Renal cortical epithelial cell (primary cell): Measurements from ENCODE around the gene TEKT2. TPM values are rescaled to one million over a fixed set of nuclear protein-coding genes. Genes with fewer than 3 reads are reported as not detected.
A peak's percentile ranks its signal among the peaks of the same experiment; 100 is the strongest.

Experiments
- DNase-seq: peaks from one replicate; pipeline ENCODE4 v3.0.0-alpha.2; 2011; ENCODE audit warnings: low read depth
- total RNA-seq: library from RNA; depleted of rRNA; stranded (reverse); fragments of >200 nt; gene quantifications from 2 replicates; pipeline ENCODE4 v1.2.3, GENCODE V29; 2014

TEKT2 gene
- total RNA-seq, 1 donor from 2014 or later = 1.4 TPM

DNA sequence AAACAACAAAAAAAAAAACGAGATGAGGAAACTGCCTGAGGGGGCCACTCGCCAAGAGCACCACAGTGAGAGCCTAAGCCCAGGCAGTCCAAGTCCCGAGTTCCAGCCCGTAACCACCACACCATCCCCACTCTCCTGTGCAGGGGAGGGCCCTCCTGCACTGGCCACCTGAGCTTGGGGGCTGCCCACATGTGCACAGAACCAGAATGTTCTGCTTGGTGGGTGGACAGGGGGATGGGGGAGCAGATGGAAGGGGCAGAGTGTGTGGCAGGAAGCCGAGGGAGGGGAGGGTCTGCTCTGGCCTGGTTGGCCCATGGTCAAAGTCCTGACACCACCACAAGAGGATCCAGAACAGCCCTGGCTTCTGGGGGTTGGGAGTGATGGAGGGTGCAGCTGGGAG lies 22.4 kb downstream of the TEKT2 start:
- no peak for DNase-seq

- DNase-seq = no peak
These were observed 23.5 kb downstream of the TEKT2 start for GRCh38 chr1:36107394-36107793.

- DNase-seq = no peak
These were observed 24.4 kb downstream of the TEKT2 start for GRCh38 chr1:36108314-36108713.

GRCh38 chr1:36109041-36109679 lies 25.3 kb downstream of the TEKT2 start:
- DNase-seq = peak; percentile 67

- DNase-seq = no peak
These were observed 27.3 kb downstream of the TEKT2 start for GRCh38 chr1:36111151-36111550.

- no peak for DNase-seq
These were observed 28.9 kb downstream of the TEKT2 start for GRCh38 chr1:36112823-36113222.

- DNase-seq = no peak
These were observed 30.5 kb downstream of the TEKT2 start for GRCh38 chr1:36114371-36114770.

- DNase-seq = no peak
These were observed 31.3 kb downstream of the TEKT2 start for GRCh38 chr1:36115200-36115669.

- no peak for DNase-seq
These were observed 32.0 kb downstream of the TEKT2 start for GRCh38 chr1:36115931-36116330.

- DNase-seq = no peak
These were observed 33.0 kb downstream of the TEKT2 start for GRCh38 chr1:36116901-36117300.

DNA sequence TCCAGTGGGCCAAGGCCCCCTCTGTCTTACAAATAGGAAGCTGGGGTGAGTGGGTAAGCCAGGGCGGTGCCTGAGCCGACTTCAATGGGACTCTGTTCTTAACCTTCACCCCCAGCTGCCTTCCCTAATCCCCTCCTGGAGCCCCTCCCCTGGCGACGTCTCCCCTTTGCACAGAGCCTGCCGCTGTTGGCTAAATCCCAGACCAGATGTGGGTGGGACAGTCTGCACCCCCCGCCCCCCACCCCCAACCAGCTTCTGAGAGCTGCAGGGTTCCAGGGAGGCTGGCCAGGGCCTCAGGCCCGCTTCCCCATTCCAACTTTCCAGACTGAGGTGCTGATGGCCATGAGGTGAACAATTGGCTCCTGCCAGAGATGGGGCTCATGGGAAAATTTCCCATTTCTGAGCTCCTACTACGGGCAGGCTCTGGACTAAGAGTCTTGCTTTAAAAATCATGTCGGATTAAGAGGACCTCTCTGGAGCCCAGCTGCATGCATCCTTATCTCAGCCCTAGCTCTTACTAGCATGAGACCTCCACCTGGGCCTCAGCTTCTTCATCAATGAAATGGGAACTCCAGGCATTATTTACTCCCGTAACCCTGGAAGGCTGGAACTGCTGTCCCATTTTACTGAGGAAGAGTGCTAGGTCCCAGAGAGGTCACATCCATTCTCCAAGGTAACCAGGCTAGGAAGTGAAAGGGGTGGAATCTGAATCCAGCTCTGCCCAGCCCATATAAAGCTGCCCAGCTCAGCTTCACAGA lies 34.7 kb downstream of the TEKT2 start:
- no peak for DNase-seq

GRCh38 chr1:36119456-36119855 lies 35.6 kb downstream of the TEKT2 start:
- DNase-seq = no peak

GRCh38 chr1:36122062-36123030 lies 38.5 kb downstream of the TEKT2 start:
- DNase-seq = no peak

DNA sequence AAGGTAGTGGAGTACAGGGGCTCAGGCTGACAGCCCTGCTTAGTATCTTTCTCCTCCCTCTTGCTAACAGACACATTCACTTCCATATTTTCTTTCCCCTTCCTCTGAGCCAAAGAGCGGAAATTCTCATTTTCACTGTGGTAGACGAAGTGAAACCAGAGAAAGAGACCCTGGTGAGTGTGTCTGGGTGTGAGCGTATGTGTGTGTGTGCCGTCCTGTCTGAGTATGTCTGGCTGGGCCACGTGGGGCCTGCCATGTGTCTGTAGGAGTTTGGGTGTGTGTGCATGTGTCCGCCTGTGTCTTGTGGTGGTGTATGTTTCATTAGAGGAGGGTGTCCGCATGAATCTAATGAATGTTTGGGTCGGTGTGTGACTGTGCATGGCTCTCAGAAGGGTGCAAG lies 39.5 kb downstream of the TEKT2 start:
- DNase-seq = no peak

GRCh38 chr1:36124404-36125128 lies 40.7 kb downstream of the TEKT2 start:
- no peak for DNase-seq

- DNase-seq = no peak
These were observed 41.5 kb downstream of the TEKT2 start, which contains the start of gene COL8A2 for GRCh38 chr1:36125129-36125991. COL8A2 (minus strand) TSS chr1:36125222; CDS start chr1:36100242, 24,980 bp downstream.

DNA sequence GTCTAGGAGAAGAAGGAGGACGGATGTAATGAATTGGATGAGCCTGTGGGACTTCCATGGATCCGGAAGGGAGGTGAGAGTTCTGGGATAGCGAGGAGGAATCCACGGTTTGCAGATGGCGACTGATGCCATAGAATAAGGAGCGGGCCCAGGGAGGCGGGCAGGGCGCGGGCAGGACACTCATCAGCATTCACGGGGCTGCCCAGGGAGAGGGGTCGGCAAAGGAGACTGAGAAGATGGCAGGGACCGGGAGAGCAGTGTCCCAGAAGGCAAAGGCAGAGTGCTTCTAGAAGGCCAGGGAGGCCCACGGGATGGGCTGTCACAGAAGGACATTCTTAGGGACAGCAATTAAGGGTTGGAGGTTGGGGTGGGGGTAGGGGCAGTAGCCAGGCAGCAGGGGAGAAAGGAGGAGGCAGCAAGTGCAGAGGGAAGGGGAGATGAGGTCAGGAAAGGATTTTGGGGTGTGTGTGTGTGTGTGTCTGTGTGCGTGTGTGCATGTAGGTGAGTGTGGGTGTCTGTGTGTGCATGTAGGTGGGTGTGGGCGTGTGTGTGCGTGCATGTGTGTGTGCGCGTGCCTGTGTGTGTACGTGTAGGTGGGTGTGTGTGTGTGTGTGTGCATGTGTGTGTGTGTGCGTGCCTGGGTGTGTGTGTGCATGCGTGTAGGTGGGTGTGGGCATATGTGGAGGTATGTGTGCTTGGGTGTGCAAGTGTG lies 42.3 kb downstream of the TEKT2 start:
- no peak for DNase-seq

- DNase-seq = no peak
These were observed 43.1 kb downstream of the TEKT2 start for GRCh38 chr1:36126797-36127500.
